AG04449 (cell line): ENCODE results near the gene LARGE1.

Source experiments
- CTCF ChIA-PET: fragments of 350-600 bp; formaldehyde crosslinking; extraction: SDS; loops from one replicate; lab custom pipeline; 2021; ENCODE audit warnings: antibody characterized with exemption; lab: Yijun Ruan, JAX
- POLR2A ChIA-PET: fragments of 400-600, 350-600 bp; formaldehyde crosslinking; extraction: SDS; loops from one replicate; lab custom pipeline; 2020; ENCODE audit warnings: antibody characterized with exemption, inconsistent platforms; lab: Yijun Ruan, JAX
- DNase-seq: peaks from one replicate; pipeline ENCODE4 v3.0.0-alpha.2; 2010; ENCODE audit warnings: low read depth, low spot score
- H3K4me3 ChIP-seq: 2 replicates; pipeline ENCODE4 v1.5.1; 2011; ENCODE audit warnings: low read depth, mild to moderate bottlenecking, control low read depth, low read length
- CTCF ChIP-seq: IDR thresholded peaks from one replicate; pipeline ENCODE4 v1.5.1; 2011; ENCODE audit warnings: mild to moderate bottlenecking, moderate library complexity, low read length, control low read depth, inconsistent platforms; ENCODE audit not compliant: insufficient read depth; ENCODE audit errors: missing control alignments

LARGE1 gene

DNA sequence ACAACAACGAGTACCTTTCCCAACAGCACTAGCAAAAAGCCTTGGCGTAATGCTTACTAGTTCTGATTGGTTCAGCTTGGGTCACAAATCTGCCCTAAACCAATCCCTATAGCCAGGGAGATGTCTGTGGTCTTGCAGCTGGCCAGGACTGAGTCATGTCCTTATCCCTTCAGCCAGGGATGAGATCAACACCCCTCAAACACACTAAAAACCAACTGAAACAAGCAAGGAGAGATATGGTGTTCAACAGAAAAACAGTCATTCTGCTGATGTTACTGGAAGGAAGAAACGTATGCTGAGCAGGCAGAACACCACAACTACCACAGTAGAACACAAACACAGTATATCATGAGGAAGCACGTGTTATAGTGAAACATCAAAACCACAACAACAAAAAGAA, 375.6 kb downstream of the LARGE1 start:
- H3K4me3 ChIP-seq = no peak overlapping the region
- CTCF ChIA-PET = interaction anchor here (1.4 kb wide), 1 partner anchor 27 kb away, joined by 3 read pairs; no protein-coding TSS in a partner anchor
- POLR2A ChIA-PET = interaction anchor here (1.0 kb wide), 1 partner anchor 26 kb away, joined by 3 read pairs; no protein-coding TSS in a partner anchor
- DNase-seq = no peak
- TF ChIP-seq CTCF = no peak

DNA sequence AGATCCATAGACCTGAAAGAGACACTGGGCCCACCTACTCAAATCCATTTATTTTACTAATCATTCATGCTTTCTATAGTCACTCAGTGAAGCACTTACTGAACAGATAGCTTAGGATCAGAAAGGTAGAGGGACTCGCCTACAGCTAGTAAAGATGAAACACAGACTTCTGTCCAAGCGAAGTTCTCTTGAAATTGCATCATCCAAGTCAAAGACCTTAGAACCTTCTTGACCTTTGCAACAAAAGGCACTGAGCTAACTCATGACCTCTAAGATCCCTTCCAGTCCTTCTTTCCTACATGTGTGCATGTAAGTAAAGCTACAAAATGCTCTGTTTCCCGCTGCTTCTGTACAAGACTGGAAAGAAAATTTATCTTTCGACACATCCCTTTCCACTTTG, 377.6 kb downstream of the LARGE1 start:
- CTCF ChIA-PET = interaction anchor here (1.5 kb wide), 1 partner anchor 10 kb away, joined by 7 read pairs; no protein-coding TSS in a partner anchor
- H3K4me3 ChIP-seq = no peak overlapping the region
- POLR2A ChIA-PET = no interaction called here
- no peak for TF ChIP-seq CTCF
- no peak for DNase-seq

GRCh38 chr22:33542153-33542552, 378.1 kb downstream of the LARGE1 start:
- no peak for DNase-seq
- POLR2A ChIA-PET = no interaction called here
- no peak for TF ChIP-seq CTCF
- CTCF ChIA-PET = no interaction called here
- H3K4me3 ChIP-seq = no peak overlapping the region

DNA sequence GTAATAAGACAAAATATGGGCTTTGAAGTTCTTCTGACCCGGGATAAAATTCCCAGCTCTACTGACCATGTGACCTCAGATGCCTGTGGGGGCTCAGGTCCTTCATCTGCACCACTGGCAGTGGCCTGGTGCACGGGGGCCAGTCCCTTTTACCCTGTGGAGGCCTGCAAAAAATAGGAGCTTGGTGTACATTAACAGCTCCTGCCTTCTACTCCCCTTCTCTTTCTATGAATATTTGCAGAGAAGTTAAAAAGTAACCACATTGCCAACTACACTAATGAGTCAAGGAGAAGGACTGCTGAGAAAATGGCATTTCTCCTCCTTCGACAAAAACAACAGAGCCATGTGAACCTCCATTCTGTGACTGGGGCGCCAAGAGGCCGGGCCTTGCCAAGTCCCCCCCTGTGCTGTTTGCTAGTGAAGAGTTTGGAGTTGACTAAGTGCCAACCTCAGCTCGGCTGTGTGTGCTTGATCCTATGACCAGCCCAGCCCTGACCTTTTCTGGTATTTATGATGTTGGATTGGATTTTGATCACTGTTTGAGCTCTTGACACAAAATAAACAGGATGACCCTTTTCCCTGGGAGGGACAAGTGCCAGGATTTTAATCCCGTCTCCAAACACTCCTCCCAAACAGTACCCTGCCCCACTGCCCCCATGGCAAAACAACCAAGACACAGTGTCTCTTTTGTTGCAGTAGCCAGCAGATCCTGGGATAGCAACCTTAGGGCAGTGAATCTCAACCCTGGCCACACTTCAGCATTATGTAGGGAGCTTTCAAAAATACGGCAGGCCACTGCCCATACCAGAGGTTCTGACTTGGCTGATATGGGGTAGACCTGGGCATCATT, 380.1 kb downstream of the LARGE1 start:
- no peak for TF ChIP-seq CTCF
- ChIA-PET CTCF (interaction anchor here (1.0 to 1.6 kb wide), 3 partner anchors 11 to 39 kb away, joined by 3 to 7 read pairs (median 3); no protein-coding TSS in a partner anchor), POLR2A (no interaction called here)
- H3K4me3 ChIP-seq = no peak overlapping the region
- DNase-seq = no peak

- no peak overlapping the region for H3K4me3 ChIP-seq
- no peak for TF ChIP-seq CTCF
- POLR2A ChIA-PET = no interaction called here
- DNase-seq = no peak
- CTCF ChIA-PET = interaction anchor here (1.0 to 1.6 kb wide), 4 partner anchors 10 to 38 kb away, joined by 3 to 7 read pairs (median 4); no protein-coding TSS in a partner anchor
Measured at GRCh38 chr22:33539202-33539901, 380.9 kb downstream of the LARGE1 start.
